K562 (cell line): Measurements from ENCODE around the gene ATP6V0D1. TPM values are rescaled to one million over a fixed set of nuclear protein-coding genes. Genes with fewer than 3 reads are reported as not detected.

Experiments
- ATAC-seq: fragments of 200-7000 bp; cut with Tn5 transposase; 3 replicates; pipeline ENCODE4 v1.9.1; 2020; ENCODE audit warnings: moderate library complexity
- BruUV-seq: library from RNA; stranded (reverse); fragments of 400-500 nt; replicated peaks from 2 replicates; lab custom pipeline; 2021; lab: Mats Ljungman, UMichigan
- CTCF ChIA-PET: fragments of 300-600 bp; formaldehyde crosslinking; extraction: SDS; loops from one replicate; lab custom pipeline; 2021; ENCODE audit warnings: low intra/inter-chr PET ratio; lab: Yijun Ruan, JAX
- POLR2A ChIA-PET: fragments of 300-600, 350-650 bp; sonication (Branson Sonifier 250); formaldehyde crosslinking; extraction: SDS; loops from one replicate; lab custom pipeline; 2021; ENCODE audit warnings: antibody characterized with exemption, inconsistent platforms; lab: Yijun Ruan, JAX
- DNase-seq, 4 experiments: peaks; one replicate each; pipeline versions ENCODE4 v3.0.0 to v3.0.0-alpha.2; 2011 to 2018; ENCODE audit warnings: low spot score in 3 of 4, mixed read lengths in 3 of 4; ENCODE audit errors: extremely low read depth in 1 of 4
- FAIRE-seq: peaks from 2 replicates; lab custom pipeline; 2011; peaks lifted over from hg19 to GRCh38; lab: Jason Lieb, UNC
- H2AFZ ChIP-seq: 2 replicates; pipeline ENCODE4 v1.6.0; 2011; ENCODE audit warnings: low read depth, low read length, control low read depth, inconsistent platforms
- H3K27ac ChIP-seq: fragments of 200-600 bp; 3 replicates; pipeline ENCODE4 v1.8.0; 2011; ENCODE audit warnings: low read depth, mild to moderate bottlenecking, control low read depth, inconsistent platforms, low read length, moderate library complexity, mixed read lengths; ENCODE audit errors: extremely low read depth
- H3K27me3 ChIP-seq, 2 experiments: fragments of 300-600 bp in 1 of 2; 2 replicates in 1 of 2; 3 replicates in 1 of 2; pipeline versions ENCODE4 v1.6.0 to v1.8.0; 2011; ENCODE audit warnings: inconsistent platforms in 2 of 2, low read length in 2 of 2, mild to moderate bottlenecking in 1 of 2, mixed read lengths in 1 of 2, moderate library complexity in 1 of 2; ENCODE audit not compliant: control insufficient read depth in 2 of 2, insufficient read depth in 2 of 2
- H3K36me3 ChIP-seq: fragments of 300-600 bp; 3 replicates; pipeline ENCODE4 v1.8.0; 2011; ENCODE audit warnings: mild to moderate bottlenecking, low read length, inconsistent platforms; ENCODE audit not compliant: control insufficient read depth, insufficient read depth
- H3K4me1 ChIP-seq, 2 experiments: fragments of 200-600 bp in 1 of 2; replicated peaks in 1 of 2; 2 replicates in 1 of 2; 3 replicates in 1 of 2; pipeline versions ENCODE4 v1.5.1 to v1.8.0; 2011; ENCODE audit warnings: inconsistent platforms in 2 of 2, low read length in 2 of 2, mild to moderate bottlenecking in 1 of 2, mixed read lengths in 1 of 2, moderate library complexity in 1 of 2; ENCODE audit not compliant: control insufficient read depth in 2 of 2, insufficient read depth in 2 of 2
- H3K4me2 ChIP-seq: 2 replicates; pipeline ENCODE4 v1.6.1; 2011; ENCODE audit warnings: low read length, control low read depth, inconsistent platforms, mixed read lengths; ENCODE audit not compliant: insufficient read depth
- H3K4me3 ChIP-seq: fragments of 200-600 bp; sonication (generic), shearing (Covaris generic); 2 replicates; pipeline ENCODE4 v1.5.1; 2016; ENCODE audit warnings: control low read depth, inconsistent platforms
- H3K79me2 ChIP-seq: fragments of 200-600 bp; 3 replicates; pipeline ENCODE4 v1.8.0; 2011; ENCODE audit warnings: low read length, inconsistent platforms; ENCODE audit not compliant: control insufficient read depth, insufficient read depth
- H3K9ac ChIP-seq, 2 experiments: 2 replicates each; pipeline versions ENCODE4 v1.6.0 to v1.6.1; 2011; ENCODE audit warnings: low read depth in 2 of 2, low read length in 2 of 2, control low read depth in 1 of 2, inconsistent platforms in 1 of 2, mild to moderate bottlenecking in 1 of 2, mixed read lengths in 1 of 2; ENCODE audit not compliant: insufficient read depth in 1 of 2
- H3K9me1 ChIP-seq: one replicate; pipeline ENCODE4 v1.6.0; 2011; ENCODE audit warnings: inconsistent platforms, mild to moderate bottlenecking, low read length, moderate library complexity; ENCODE audit not compliant: control insufficient read depth, insufficient read depth
- H3K9me3 ChIP-seq: replicated peaks from 2 replicates; pipeline ENCODE4 v1.5.1; 2011; ENCODE audit warnings: low read depth, low read length, inconsistent platforms; ENCODE audit not compliant: control insufficient read depth, insufficient read depth
- H4K20me1 ChIP-seq: replicated peaks from 2 replicates; pipeline ENCODE4 v1.6.1; 2011; ENCODE audit warnings: low read length, inconsistent platforms, mixed read lengths; ENCODE audit not compliant: control insufficient read depth, insufficient read depth
- CHD7 ChIP-seq: fragments of 200-600 bp; sonication (generic); IDR thresholded peaks from one replicate; pipeline ENCODE4 v1.6.1; 2012; ENCODE audit warnings: mild to moderate bottlenecking, low read depth, low read length, inconsistent platforms
- CTCFL ChIP-seq: IDR thresholded peaks from 2 replicates; pipeline ENCODE4 v1.6.1; 2011; ENCODE audit warnings: borderline replicate concordance, low read depth, mild to moderate bottlenecking, moderate library complexity, low read length; ENCODE audit not compliant: insufficient read depth, poor library complexity, severe bottlenecking
- HDAC1 ChIP-seq, 2 experiments: fragments of 450-650 bp; IDR thresholded peaks; 2 replicates each; pipeline ENCODE4 v1.6.1; 2016 to 2017; ENCODE audit warnings: inconsistent platforms in 1 of 2, mild to moderate bottlenecking in 1 of 2, moderate library complexity in 1 of 2
- HDAC6 ChIP-seq: IDR thresholded peaks from 2 replicates; pipeline ENCODE4 v1.6.1; 2012; ENCODE audit warnings: low read depth, mild to moderate bottlenecking, control low read depth, inconsistent platforms, low read length, moderate library complexity
- RNF2 ChIP-seq: sonication (generic); IDR thresholded peaks from 2 replicates; pipeline ENCODE4 v1.6.1; 2016
- SIN3A ChIP-seq, 2 experiments: fragments of 150-350 bp in 1 of 2; IDR thresholded peaks; 2 replicates each; pipeline ENCODE4 v1.6.1; 2011 to 2016; ENCODE audit warnings: borderline replicate concordance in 2 of 2, low read depth in 2 of 2, low read length in 2 of 2, mild to moderate bottlenecking in 2 of 2, moderate library complexity in 2 of 2; ENCODE audit not compliant: control insufficient read depth in 1 of 2
- SOX6 ChIP-seq: fragments of 450-650 bp; IDR thresholded peaks from 2 replicates; pipeline ENCODE4 v1.6.1; 2014; ENCODE audit warnings: mild to moderate bottlenecking
- ZBTB1 ChIP-seq: sonication (generic); formaldehyde crosslinking; IDR thresholded peaks from 2 replicates; pipeline ENCODE4 v1.8.1; 2023; ENCODE audit warnings: missing genetic modification reagents, low read depth, mild to moderate bottlenecking, borderline replicate concordance
- ZNF263 ChIP-seq: sonication (generic); formaldehyde crosslinking; IDR thresholded peaks from 2 replicates; pipeline ENCODE4 v1.8.0; 2022; ENCODE audit warnings: mild to moderate bottlenecking, missing genetic modification reagents, borderline replicate concordance
- WGBS: fragments of 100-300 bp; shearing (Covaris generic); methylation state at CpG from one replicate; pipeline ENCODE4 v1.1.6; 2016; ENCODE audit warnings: low coverage, mixed read lengths; ENCODE audit not compliant: insufficient coverage; ENCODE audit errors: missing lambda C conversion rate; 5-methylcytosine and 5-hydroxymethylcytosine counted together
- in situ Hi-C: fragments of 300-500 bp; cut with MboI; formaldehyde crosslinking; loops from 4 replicates; pipeline ENCODE4 v1.15.0; 2018; ENCODE audit warnings: inconsistent platforms, mixed read lengths
- intact Hi-C: fragments of 100-400 bp; cut with micrococcal nuclease; formaldehyde crosslinking; loops from 2 replicates; pipeline ENCODE4 v1.14.2; 2022
- polyA plus RNA-seq, 8 experiments: library from polyadenylated mRNA; depleted of rRNA in 4 of 8; stranded (reverse) in 5 of 8; unstranded in 3 of 8; fragments of >200 nt; fragmentation: Nextera tagmentation in 2 of 8; fragmentation: Illumina TruSeq in 1 of 8; extraction: Ambion mirVana in 2 of 8; extraction: Trizol in 1 of 8; gene quantifications; 2 replicates each; pipeline versions ENCODE4 v1.2.1 to v1.2.3, GENCODE V29; 2011 to 2014; ENCODE audit warnings: inconsistent platforms in 1 of 8, missing spikeins in 1 of 8
- total RNA-seq, 7 experiments: library from RNA; depleted of rRNA in 6 of 7; stranded (reverse); fragments of >200 nt in 6 of 7; fragmentation: Illumina TruSeq in 2 of 7; extraction: Trizol in 2 of 7; gene quantifications; 2 replicates each; pipeline versions ENCODE4 v1.2.1 to v1.2.3, GENCODE V29; 2011 to 2021; ENCODE audit warnings: low replicate concordance in 1 of 7

Gene ATP6V0D1
- total and polyA plus RNA-seq, 9 of the 15 experiments (the other 6 are each of a cell fraction or from before 2014, with no cell fraction given): 23.2 to 69.7 (median 45.6) TPM

GRCh38 chr16:67443265-67443664 lies 37.7 kb downstream of the ATP6V0D1 start:
- ATAC-seq (no peak), DNase-seq (no peak), FAIRE-seq (no peak)
- H2AFZ ChIP-seq: no peak overlapping the region
- H3K9ac ChIP-seq: no peak overlapping the region
- H3K4me3 ChIP-seq: no peak overlapping the region
- in situ Hi-C loops: no loop called here
- peaks cover 0 to 37% of the 10 kb centered on the region in 2 experiments; a peak in 2 of 5 replicates for H3K4me1 ChIP-seq
- no peaks in the 10 kb centered on the region for H3K9me1 ChIP-seq
- H3K79me2 ChIP-seq: no peaks in the 10 kb centered on the region
- H3K9me3 ChIP-seq: no peaks in the 10 kb centered on the region
- intact Hi-C loops: no loop called here
- H3K4me2 ChIP-seq: no peak overlapping the region
- 72% methylated on average over 6 of the region's 6 CpGs for WGBS
- H3K36me3 ChIP-seq: peaks cover 54% of the 10 kb centered on the region; the same call in 2 of the 3 replicates
- CTCF ChIA-PET: no interaction called here
- BruUV-seq: no TSS peak
- POLR2A ChIA-PET: interaction anchor here (0.7 to 1.3 kb wide), 3 partner anchors 9 to 269 kb away, joined by 3 read pairs; no protein-coding TSS in a partner anchor
- peaks cover 18% of the 10 kb centered on the region for H4K20me1 ChIP-seq
- H3K27me3 ChIP-seq: no peaks in the 10 kb centered on the region
- H3K27ac ChIP-seq: no peak overlapping the region
- TF ChIP-seq HDAC1 (IDR thresholded peaks at IDR 0.05): no peak
- no peak for TF ChIP-seq HDAC6
- no peak for TF ChIP-seq RNF2
- no peak for TF ChIP-seq SIN3A (IDR thresholded peaks at IDR 0.05; ENCODE audit: borderline replicate concordance in 2 of 2, control insufficient read depth in 1 of 2, low read depth in 2 of 2, low read length in 2 of 2)
- TF ChIP-seq CTCFL: no peak
- no peak for TF ChIP-seq ZBTB1 (CRISPR knock-in tag)
- TF ChIP-seq SOX6: no peak
- TF ChIP-seq CHD7: no peak
- no peak for TF ChIP-seq ZNF263 (CRISPR knock-in tag)
